ELF-1 (cell line): ENCODE measurements around the gene CDH5.

Experiments used
- DNase-seq: peaks from one replicate; pipeline ENCODE4 v3.0.0-alpha.2; 2016; ENCODE audit warnings: low read depth, low spot score

CDH5 gene

DNA sequence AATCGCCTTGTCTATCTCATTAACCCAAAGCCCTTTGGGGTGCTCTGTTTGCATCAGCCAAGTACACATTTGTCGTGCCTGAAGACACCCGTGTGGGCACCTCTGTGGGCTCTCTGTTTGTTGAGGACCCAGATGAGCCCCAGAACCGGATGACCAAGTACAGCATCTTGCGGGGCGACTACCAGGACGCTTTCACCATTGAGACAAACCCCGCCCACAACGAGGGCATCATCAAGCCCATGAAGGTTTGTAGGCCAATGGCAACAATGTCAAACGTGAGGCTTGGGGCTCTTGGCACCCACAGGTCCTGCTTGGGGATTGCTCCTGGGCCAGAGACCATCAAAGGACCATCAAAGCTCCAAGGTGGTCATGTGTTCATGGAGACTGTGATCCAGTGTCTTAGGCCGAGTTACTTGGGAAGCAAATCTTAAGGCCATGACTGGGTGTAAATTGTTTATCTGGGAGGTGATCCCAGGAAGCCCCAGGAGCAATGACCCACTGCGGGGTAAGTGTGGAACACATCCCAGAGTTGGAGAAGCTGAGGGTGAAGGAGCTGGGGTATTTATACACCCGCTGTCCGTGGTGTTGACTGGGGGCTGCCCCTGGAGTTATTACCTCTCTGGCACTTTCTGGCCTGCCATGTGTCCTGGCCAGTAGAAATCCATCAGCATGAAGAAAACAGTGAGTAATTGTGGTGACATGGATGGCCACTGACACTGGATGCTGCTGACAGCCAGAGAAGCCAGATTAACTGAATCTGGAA lies 24.0 kb downstream of the CDH5 start:
- DNase-seq = no peak

DNA sequence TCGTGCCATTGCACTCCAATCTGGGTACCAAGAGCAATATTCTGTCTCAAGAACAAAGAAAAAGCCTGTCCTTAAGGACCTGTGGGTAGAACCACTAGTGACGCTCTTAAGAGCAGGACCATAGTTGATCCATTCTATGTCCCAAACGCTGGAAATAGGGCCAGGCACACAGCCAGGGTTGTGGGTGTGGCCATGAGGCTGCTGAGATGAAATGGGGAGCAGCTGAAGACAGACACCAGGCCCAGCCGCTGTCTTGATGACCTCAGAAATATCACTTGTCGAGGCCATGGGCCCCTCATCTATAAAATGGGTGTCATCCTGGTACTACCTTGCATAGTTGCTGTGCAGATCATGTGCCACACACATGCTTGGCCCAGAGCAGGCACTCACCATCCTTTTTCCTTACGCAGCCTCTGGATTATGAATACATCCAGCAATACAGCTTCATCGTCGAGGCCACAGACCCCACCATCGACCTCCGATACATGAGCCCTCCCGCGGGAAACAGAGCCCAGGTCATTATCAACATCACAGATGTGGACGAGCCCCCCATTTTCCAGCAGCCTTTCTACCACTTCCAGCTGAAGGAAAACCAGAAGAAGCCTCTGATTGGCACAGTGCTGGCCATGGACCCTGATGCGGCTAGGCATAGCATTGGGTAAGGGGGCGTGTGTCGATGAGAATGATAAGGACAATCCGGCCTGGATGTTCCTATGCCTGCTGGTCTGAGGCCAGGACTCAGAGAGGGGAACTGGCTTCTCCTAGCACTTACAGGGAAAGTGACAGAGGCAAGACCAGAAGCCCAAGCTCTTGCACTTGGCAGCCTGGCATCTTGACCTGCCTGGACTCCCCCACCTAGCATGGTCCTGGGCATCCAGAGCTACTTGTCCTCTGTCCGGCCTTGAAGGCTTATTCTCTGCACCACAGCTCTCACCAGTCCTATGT lies 25.5 kb downstream of the CDH5 start:
- no peak for DNase-seq

DNA sequence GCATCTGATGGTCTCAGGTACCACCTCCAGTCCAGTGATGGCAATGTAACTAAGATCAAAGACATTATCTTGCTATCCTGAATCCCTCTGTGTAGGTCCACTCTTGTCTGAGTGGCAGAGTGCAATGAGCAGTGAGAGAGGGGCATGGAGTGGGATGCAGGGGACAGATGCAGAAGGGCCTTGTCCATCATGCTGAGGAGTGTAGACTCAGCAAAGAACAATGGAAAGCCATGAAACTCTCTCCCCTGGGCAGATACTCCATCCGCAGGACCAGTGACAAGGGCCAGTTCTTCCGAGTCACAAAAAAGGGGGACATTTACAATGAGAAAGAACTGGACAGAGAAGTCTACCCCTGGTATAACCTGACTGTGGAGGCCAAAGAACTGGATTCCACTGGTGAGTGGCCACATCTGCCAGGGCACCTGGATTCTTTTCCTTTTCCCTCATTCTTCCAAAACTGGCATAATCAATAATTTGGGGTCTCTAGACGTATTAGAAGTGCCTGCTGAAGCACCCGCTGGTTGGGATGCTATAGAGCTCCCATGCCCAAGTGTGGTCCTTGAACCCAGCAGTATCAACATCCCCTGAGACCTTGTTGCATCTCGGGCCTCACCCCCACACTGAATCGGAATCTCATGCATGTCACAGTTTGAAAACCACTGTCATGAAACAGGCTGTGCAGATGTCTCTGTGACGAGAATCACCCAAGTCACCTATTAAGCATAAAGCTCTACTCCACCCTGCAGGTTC lies 29.5 kb downstream of the CDH5 start:
- no peak for DNase-seq

DNA sequence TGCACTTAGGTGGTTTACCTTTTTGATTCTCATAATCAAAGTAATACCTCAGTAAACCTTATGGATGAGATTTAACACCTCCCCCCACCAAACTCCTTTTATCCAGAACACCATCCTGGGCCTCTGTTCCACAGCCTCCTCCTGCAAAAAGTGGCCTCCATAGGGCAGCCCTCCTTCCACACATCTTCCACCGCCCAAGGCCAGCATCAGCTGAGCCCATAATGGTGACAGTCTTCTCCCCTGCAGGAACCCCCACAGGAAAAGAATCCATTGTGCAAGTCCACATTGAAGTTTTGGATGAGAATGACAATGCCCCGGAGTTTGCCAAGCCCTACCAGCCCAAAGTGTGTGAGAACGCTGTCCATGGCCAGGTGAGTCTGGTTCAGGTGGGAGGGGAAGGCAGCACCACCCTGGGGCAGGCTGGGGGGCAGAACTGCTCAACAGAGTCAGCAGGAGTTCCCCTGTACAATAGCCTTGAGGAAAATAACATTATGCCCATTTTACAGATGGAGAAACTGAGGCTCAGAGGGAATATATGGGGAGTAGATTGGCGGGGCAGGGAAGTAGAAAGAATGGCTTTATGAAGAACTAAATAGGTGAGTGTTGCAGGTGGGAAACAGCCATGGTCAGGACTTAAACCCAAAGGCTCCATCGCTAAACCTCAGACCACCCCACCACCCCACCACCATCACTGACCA lies 31.4 kb downstream of the CDH5 start:
- no peak for DNase-seq

DNA sequence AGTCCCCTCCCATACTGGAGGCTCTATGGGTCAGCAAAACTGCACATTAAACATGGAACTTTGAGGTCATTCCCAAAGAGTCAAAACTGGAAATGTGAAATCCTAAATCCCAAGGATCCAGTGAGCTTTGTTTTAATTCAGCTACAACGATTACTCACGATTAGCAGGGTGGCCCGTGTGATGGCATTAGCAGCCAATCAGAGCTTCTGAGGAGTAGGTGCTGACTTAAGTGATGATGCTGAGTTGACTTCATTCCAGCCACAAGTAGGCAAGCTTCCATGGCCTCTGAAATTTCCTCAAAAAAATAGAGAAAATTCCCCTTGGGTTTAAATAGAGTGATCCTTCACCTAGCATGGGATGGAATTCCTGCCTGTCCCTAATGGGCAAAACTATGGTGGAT lies 32.5 kb downstream of the CDH5 start:
- no peak for DNase-seq

DNA sequence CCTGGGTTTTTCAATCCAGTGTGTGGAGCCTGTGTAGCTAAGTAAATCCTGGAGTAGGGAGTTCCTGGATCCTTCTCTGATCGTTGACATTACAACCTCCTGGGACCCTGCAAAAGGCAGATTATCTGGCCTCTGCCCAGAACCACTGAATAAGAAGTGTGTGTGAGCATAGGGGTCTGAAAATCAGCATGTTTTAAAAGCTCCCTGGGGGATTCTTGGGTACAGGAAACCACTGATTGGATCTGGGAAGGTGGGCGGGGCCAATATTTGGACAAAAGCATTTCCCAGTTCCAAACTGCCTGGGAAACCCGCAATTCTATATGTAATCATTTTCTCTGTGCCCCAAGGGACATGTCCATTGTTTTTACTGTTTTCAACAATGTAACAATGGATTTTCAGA lies 33.4 kb downstream of the CDH5 start:
- DNase-seq = no peak

DNA sequence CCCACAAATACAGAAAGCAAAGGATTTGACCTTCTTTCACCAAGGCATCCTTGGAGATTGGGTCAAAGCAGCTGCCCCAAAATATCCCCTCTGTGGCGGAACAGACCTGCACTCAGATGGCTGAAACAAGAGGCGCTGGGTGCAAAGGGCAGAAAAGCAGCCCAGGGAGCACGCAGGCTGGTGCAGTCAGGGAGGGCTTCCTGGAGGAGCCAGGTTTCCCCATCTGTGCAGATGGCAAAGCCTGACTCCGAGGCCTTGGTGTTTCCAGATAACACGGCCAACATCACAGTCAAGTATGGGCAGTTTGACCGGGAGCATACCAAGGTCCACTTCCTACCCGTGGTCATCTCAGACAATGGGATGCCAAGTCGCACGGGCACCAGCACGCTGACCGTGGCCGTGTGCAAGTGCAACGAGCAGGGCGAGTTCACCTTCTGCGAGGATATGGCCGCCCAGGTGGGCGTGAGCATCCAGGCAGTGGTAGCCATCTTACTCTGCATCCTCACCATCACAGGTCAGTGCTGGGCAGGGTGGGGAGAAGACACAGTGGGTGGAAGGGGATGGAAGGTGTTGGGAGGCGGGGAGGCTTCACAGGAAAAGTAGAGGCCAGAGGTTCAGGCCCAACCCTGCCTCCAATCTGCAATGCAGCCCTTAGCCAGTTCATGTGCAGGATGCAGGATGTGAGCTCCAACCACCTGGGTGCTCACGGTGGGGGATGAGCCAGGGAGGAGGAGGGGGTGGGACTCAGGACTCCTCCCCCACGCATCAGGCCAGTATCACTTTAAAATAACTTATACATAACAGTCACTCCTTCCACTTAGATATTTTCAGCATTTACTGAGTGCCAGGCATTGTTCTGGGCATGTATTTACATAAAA lies 34.3 kb downstream of the CDH5 start:
- DNase-seq = no peak

DNA sequence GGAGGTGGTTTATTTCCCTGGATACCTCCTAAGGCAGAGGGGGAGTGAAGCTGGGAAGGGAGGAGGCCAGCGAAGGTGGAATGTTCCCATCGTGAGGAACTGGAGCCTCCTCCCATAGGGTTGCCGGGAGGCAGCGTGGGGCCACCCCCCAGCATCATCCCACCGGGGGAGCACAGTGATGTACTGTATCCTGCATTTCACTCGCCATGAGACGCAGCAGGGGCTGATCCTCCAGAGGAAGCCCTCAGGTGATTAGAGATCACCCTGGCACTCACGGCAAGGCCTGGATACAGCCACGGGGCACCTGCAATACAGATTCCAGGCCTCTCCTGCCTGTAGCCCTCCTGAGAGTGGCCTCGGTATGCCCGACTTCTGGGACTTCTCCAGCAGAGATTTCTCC lies 35.1 kb downstream of the CDH5 start:
- no peak for DNase-seq

DNA sequence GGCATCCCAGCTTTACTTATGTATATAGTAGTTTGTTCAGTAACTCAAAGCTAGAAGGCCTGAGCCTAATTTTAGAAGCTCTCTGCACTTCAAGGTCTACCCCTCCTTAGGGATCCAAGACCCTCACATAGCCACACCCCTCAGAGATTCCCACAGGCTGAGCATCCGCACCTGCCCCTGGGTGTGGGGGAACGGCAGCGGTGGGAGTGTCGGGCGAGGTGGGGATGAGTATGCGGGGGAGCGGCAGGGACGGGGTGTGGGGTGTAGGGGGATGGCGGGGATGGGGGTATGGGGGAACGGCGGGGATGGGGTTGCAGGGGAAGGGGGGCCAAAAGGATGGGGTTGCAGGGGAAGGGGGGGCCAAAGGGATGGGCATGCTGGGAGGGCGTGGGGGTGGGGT lies 35.7 kb downstream of the CDH5 start:
- DNase-seq = no peak

DNA sequence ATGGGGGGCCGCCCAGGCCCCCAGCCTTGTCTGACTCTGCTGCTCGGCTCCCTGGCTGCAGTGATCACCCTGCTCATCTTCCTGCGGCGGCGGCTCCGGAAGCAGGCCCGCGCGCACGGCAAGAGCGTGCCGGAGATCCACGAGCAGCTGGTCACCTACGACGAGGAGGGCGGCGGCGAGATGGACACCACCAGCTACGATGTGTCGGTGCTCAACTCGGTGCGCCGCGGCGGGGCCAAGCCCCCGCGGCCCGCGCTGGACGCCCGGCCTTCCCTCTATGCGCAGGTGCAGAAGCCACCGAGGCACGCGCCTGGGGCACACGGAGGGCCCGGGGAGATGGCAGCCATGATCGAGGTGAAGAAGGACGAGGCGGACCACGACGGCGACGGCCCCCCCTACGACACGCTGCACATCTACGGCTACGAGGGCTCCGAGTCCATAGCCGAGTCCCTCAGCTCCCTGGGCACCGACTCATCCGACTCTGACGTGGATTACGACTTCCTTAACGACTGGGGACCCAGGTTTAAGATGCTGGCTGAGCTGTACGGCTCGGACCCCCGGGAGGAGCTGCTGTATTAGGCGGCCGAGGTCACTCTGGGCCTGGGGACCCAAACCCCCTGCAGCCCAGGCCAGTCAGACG lies 36.2 kb downstream of the CDH5 start:
- DNase-seq = no peak

DNA sequence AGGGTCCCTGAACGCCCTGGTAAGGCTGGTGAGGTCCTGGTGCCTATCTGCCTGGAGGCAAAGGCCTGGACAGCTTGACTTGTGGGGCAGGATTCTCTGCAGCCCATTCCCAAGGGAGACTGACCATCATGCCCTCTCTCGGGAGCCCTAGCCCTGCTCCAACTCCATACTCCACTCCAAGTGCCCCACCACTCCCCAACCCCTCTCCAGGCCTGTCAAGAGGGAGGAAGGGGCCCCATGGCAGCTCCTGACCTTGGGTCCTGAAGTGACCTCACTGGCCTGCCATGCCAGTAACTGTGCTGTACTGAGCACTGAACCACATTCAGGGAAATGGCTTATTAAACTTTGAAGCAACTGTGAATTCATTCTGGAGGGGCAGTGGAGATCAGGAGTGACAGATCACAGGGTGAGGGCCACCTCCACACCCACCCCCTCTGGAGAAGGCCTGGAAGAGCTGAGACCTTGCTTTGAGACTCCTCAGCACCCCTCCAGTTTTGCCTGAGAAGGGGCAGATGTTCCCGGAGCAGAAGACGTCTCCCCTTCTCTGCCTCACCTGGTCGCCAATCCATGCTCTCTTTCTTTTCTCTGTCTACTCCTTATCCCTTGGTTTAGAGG lies 37.1 kb downstream of the CDH5 start:
- no peak for DNase-seq

DNA sequence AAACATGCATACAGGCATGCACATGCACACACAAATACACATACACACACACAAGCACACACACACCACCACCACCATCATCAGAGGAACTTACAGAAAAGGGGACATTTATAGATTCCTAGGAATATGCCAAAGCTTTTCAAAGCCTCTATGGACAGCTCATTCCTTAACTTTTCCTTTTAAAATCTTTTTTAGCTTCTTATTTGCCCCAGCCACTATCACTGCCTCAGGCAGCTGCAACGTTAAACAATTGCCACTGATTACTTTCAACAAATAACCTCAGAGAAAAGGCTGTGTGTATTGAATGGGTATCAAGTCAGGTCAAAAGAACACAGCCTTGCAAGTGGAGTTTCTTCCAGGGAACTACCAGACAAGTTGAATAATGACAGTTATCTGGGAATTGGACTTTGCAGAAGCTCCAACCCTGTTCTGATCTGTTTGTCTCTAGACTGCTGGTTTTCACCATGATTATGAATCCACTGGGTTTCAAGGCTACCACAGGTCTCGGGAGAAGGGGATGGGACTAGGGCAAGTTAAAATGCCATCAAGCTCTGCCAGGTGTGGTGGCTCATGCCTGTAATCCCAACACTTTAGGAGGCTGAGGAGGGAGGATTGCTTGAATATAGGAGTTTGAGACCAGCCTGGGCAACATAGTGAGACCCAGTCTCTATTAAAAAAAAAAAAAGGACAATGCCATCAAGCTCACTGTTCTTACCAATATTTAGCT lies 38.7 kb downstream of the CDH5 start:
- no peak for DNase-seq

DNA sequence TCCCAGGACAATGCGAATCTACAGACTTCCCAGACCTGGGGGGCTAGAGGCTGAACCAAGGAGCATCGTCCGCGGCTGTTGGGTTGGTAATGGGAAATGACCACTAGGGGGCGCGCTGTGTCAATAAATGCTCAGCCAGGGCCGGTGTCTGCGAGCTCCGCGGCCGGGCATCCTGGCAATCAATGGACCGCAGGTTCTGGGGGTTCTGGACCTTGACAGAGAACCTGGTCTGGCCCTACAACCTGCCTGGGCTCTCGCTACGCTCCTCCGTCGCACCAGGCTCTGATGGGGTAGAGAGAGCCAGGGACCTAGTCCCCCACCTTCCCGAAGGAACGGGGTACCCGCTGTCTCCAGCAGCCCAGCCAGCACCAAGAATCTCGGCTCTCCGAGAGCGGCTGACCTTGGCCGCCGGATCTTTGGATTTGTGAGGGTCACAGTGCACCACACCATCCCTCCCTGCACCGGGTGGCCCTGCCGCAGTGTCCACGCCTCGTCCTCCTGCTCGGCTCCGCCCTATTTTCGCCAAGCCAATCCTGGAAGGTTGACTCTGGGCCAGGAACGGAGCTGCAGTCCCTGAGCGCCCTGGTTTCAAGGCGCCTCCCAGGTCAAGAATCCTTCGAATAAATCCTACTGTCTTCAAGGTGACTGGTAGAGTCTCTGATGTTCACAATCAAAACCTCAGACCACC lies 40.2 kb downstream of the CDH5 start:
- peak; percentile 88 for DNase-seq

DNA sequence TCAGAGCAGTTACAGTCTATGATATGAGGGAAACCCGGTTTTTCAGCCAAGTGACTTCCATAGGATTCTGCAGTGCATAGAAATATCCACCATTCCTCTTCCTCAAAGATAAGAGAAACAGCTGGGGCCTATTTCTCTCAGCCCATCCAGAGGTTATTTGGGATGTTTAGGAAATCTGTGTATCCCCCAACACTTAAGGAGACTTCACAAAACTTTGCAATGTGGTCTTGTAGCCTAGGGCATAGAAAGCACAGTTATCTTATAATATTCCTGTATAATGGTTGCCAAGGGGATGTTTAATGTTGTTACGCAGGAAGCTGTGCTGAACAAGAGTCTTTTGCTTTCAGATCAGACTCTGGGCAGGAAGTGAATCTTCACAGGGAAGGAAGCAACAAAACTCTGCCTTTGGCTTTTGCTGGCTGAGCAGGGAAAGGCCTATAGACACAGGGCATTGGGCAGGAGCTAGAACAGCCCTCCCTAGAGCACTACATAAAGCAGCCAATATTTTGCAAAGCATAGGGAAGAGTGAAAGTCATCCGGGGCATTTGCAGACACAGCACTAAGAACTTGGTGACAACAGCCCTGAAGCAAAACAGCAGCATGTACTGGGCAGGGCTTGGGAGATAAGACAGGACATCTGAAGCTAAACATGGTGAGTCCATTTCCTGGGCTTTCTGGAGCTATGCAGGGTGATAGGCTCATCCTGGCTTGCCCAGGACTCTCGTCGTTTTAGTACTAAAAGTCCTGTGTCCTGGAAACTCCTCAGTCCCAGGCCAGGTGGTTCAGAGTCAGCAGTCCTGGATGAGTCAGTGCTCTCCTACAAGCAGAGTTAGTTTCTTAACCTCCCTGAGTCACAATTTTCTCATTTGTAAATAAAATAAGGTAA lies 41.9 kb downstream of the CDH5 start:
- peak; percentile 86 for DNase-seq

DNA sequence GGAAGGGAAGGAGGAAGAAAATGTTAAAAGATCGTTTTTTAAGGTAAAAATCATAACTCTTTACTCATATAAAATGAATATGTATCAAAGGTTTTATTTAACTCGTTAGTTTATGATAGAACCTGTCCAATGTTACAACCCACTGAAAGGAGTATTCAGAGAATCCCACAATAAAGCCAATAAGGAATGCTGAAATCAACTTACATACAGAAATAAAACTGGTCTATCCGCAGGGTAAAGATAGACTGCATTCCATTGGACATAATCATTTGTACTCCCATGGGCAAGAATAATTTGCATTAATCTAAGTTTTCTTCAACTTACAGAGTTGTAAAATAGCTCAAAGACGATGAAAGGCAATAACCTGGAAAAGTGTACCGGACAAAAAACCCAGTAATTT lies 42.7 kb downstream of the CDH5 start:
- DNase-seq = no peak

DNA sequence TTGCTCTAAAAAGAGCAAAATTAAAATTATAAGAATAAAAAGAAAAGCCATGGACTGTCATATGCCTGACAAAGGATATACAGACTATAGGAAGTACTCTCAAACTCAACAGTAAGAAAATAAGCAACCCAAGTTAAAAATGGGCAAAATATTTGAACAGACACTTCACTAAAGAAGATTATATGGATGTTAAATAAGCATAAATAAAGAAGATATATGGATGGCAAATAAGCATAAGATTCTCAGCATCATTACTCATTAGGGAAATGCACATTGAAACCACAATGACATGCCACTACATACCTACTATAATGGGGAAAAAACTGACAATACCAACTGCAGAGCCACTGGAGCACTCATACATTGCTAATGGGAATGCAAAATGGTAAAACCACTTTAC lies 45.7 kb downstream of the CDH5 start:
- no peak for DNase-seq

DNA sequence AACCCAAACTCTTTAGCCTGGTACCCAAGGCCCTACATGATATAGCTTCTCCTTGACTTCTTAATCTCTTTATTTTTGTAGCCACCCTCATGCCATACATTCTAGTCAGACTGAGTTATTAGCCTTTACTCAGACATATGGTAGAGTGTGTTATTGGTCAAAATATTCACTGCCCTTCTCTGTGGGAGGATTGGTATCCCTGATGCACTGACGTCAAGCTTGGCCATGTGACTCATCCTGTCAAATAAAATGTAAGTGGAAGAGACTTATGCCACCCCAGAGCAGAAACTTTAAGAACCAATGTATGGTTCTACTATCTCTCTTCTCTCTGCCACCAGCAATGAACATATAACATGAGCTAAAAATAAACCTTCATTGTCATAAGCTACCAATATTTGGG lies 48.4 kb downstream of the CDH5 start:
- no peak for DNase-seq
